ENCODE results near the gene SDC4.

The SDC4 gene

GRCh38 chr20:45289942-45290676 is 58.1 kb downstream of the SDC4 start:
- CTCF ChIA-PET, result interaction anchor here (0.8 to 8.0 kb wide), 36 partner anchors 7 to 481 kb away, joined by 3 to 110 read pairs (median 5); partner anchors contain the start of genes KCNS1 and WFDC5
- TF ChIP-seq CTCF (IDR thresholded peaks at IDR 0.05; ENCODE audit: control extremely low read depth, extremely low read depth, low read depth, missing control alignments), result no peak
- DNase-seq (ENCODE audit: extremely low spot score), result no peak
- POLR2A ChIA-PET, result no interaction called here

GRCh38 chr20:45288860-45289259 is 59.4 kb downstream of the SDC4 start:
- TF ChIP-seq CTCF (IDR thresholded peaks at IDR 0.05; ENCODE audit: control extremely low read depth, extremely low read depth, low read depth, missing control alignments), result no peak
- no peak for DNase-seq (ENCODE audit: extremely low spot score)
- POLR2A ChIA-PET, result no interaction called here
- CTCF ChIA-PET, result interaction anchor here (8.0 kb wide), 1 partner anchor 32 kb away, joined by 71 read pairs; no protein-coding TSS in a partner anchor

- TF ChIP-seq CTCF (IDR thresholded peaks at IDR 0.05; ENCODE audit: control extremely low read depth, extremely low read depth, low read depth, missing control alignments), result no peak
- CTCF ChIA-PET, result interaction anchor here (8.0 kb wide), 1 partner anchor 33 kb away, joined by 71 read pairs; no protein-coding TSS in a partner anchor
- no peak for DNase-seq (ENCODE audit: extremely low spot score)
- POLR2A ChIA-PET, result no interaction called here
These were observed 59.8 kb downstream of the SDC4 start for GRCh38 chr20:45288376-45288775.

- CTCF ChIA-PET, result interaction anchor here (1.5 to 5.0 kb wide), 2 partner anchors 8 to 10 kb away, joined by 5 to 33 read pairs; no protein-coding TSS in a partner anchor
- DNase-seq (ENCODE audit: extremely low spot score), result no peak
- TF ChIP-seq CTCF (IDR thresholded peaks at IDR 0.05; ENCODE audit: control extremely low read depth, extremely low read depth, low read depth, missing control alignments), result no peak
- POLR2A ChIA-PET, result no interaction called here
These were observed 64.6 kb downstream of the SDC4 start for GRCh38 chr20:45283551-45284057.

- no peak for DNase-seq (ENCODE audit: extremely low spot score)
- ChIA-PET POLR2A (no interaction called here), CTCF (interaction anchor here (1.5 to 5.0 kb wide), 2 partner anchors 8 to 11 kb away, joined by 5 to 33 read pairs; no protein-coding TSS in a partner anchor)
- TF ChIP-seq CTCF (IDR thresholded peaks at IDR 0.05; ENCODE audit: control extremely low read depth, extremely low read depth, low read depth, missing control alignments), result no peak
These were observed 65.3 kb downstream of the SDC4 start for GRCh38 chr20:45282700-45283550.

GRCh38 chr20:45279992-45280391 is 68.2 kb downstream of the SDC4 start:
- TF ChIP-seq CTCF (IDR thresholded peaks at IDR 0.05; ENCODE audit: control extremely low read depth, extremely low read depth, low read depth, missing control alignments), result no peak
- CTCF ChIA-PET, result interaction anchor here (1.1 to 5.2 kb wide), 2 partner anchors 9 to 12 kb away, joined by 5 to 50 read pairs; no protein-coding TSS in a partner anchor
- no peak for DNase-seq (ENCODE audit: extremely low spot score)
- POLR2A ChIA-PET, result no interaction called here

All from GM10248 (cell line).